ENCODE data around the gene DSG3. TPM values are rescaled to one million over a fixed set of nuclear protein-coding genes. Genes with fewer than 3 reads are reported as not detected.

The DSG3 gene, protein sequence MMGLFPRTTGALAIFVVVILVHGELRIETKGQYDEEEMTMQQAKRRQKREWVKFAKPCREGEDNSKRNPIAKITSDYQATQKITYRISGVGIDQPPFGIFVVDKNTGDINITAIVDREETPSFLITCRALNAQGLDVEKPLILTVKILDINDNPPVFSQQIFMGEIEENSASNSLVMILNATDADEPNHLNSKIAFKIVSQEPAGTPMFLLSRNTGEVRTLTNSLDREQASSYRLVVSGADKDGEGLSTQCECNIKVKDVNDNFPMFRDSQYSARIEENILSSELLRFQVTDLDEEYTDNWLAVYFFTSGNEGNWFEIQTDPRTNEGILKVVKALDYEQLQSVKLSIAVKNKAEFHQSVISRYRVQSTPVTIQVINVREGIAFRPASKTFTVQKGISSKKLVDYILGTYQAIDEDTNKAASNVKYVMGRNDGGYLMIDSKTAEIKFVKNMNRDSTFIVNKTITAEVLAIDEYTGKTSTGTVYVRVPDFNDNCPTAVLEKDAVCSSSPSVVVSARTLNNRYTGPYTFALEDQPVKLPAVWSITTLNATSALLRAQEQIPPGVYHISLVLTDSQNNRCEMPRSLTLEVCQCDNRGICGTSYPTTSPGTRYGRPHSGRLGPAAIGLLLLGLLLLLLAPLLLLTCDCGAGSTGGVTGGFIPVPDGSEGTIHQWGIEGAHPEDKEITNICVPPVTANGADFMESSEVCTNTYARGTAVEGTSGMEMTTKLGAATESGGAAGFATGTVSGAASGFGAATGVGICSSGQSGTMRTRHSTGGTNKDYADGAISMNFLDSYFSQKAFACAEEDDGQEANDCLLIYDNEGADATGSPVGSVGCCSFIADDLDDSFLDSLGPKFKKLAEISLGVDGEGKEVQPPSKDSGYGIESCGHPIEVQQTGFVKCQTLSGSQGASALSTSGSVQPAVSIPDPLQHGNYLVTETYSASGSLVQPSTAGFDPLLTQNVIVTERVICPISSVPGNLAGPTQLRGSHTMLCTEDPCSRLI
- total RNA-seq = under 0.01 TPM in 2 replicates

GRCh38 chr18:31447530-31448191 lies at the start of gene DSG3:
Gene DSG3, plus strand, starts transcription at chr18:31447741. Its CDS starts 137 bp downstream, at chr18:31447878.

DNA sequence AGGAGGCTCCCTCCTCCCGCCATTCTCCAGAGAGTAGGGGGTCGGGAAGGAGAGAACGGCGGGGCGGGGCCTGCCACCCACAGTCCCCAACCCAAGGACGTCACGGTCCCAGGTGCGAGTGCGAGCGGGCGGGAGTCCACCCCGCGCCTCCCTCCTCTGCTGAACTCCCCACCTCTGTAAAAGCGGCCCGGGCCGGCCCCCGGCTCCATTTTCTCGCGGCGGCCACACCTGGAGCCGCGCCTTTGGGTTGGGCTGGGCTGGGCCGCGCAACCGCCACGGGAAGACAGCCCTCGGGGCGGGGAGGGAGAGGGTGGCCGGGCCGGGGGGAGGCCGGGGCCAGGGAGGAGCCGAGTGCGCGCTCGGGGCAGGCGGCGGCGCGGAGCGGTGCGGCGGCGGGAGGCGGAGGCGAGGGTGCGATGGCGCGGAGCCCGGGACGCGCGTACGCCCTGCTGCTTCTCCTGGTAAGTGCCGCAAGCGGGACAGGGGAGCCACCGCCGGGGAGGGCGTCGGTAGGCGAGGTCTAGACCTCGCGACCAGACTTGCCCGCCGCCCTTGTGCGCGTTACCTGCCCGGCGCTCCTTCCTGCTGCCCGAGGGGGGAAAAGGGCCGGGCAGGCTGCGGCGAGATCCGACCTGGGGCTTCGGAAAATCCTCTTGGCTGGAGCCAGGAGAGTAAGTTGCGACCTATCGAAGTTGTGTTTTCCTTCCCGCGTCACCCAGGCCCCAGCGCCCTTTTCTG lies 50.5 kb downstream of the DSG3 start, which contains the start of gene DSG2:
Gene DSG2, plus strand, starts transcription at position 342 of the 738 bp plus-strand sequence. Its CDS starts 75 bp downstream, at position 417.

Other genes starting within 250 kb of the DSG3 start
- gene DSG1, start 129.6 kb upstream of the DSG3 start, total RNA-seq = not detected in 2 replicates
- gene DSG4, start 71.0 kb upstream of the DSG3 start, total RNA-seq = not detected in 2 replicates
- 3.4 and 5.9 TPM in 2 replicates for gene DSG2, start 50.4 kb downstream of the DSG3 start, total RNA-seq
- not detected in 2 replicates for gene TTR, start 144.1 kb downstream of the DSG3 start, total RNA-seq
- 1.9 and 7.0 TPM in 2 replicates for gene B4GALT6, start 236.8 kb downstream of the DSG3 start, total RNA-seq

Measured in bladder microvascular endothelial cell (primary cell).